GM19455 (cell line): ENCODE measurements around the gene PIGT.
A peak's percentile ranks its signal among the peaks of the same experiment; 100 is the strongest.

Source experiments
- ATAC-seq: cut with Tn5 transposase; IDR thresholded peaks from one replicate; pipeline ENCODE4 v1.9.1; 2021; ENCODE audit not compliant: unreplicated experiment

PIGT gene

DNA sequence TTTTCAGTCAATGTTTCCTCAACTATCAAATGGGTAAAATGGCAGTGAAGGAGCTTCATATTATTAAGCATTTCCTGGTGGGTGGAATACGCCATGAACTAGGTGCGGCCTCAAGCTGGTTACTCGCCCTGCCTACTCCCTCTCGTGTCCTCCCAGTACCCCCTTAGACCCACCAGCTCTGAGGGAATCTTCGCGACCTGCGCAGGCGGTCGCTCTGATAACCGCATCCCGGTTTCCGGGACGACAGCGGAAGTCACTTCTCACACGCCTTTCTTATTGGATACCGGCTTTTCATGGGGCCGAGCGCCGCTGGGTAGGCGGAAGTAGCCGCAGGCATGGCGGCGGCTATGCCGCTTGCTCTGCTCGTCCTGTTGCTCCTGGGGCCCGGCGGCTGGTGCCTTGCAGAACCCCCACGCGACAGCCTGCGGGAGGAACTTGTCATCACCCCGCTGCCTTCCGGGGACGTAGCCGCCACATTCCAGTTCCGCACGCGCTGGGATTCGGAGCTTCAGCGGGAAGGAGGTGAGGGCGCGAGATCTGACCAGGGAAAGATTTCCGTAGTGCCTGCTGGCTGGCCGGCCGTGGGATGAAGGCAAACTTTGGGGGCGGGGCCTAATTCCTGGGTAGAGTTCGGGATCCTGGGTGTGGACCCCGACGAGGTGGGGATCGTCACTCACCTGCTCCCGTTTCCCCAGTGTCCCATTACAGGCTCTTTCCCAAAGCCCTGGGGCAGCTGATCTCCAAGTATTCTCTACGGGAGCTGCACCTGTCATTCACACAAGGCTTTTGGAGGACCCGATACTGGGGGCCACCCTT is at the start of gene PIGT:
TSS of gene PIGT (plus strand) at position 320 of the 816 bp plus-strand sequence. CDS start at position 336, 16 bp downstream.
- ATAC-seq = peak; percentile 93

DNA sequence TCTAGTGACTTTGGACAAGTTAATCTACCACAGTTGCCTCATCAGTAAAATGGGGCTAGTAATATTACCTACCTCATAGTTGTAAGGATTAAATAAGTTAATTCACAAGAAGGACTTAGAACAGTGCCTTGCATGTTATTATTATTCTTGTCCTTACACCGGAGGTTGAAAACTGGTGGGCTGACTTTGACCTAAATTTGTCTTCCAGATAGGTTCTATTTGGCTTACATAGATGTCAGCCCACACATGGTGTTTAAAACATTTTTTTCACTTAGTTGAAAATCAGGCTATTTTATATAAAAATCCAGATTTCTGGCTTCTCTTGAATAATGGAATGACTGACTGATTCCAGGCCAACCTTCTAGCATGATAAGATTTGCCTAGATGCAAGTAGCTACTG is 49.7 kb upstream of the PIGT start:
- no peak for ATAC-seq

DNA sequence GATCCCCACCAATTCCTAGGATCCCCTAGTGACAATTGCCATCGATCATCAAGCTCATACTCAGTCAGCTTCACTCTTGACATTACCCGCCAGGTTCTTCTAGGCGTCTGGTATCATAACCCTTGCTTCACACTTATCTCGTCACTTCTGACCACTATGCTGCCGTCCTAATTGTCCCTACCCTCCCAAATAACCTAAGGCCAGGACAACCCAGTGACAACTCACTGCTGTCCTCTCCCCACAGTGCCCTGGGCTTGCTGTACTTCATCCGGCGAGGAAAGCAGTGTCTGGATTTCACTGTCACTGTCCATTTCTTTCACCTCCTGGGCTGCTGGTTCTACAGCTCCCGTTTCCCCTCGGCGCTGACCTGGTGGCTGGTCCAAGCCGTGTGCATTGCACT is 49.3 kb upstream of the PIGT start:
- no peak for ATAC-seq

DNA sequence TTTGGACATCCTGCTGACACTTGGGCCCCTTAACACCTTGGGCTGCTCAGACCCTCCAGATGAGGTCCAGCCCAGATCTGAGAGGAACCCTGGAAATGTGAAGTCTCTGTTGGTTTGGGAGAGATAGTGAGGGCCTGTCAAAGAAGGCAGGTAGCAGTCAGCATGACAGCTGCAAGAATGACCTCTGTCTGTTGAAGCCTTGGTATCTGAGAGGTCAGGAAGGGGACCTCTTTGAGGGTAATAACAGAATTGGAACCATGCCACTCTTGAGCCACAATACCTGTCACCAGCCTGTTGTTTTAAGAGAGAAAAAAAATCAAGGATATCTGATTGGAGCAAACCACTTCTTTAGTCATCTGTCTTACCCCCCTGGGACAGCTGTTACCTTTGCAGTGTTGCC is 48.8 kb upstream of the PIGT start:
- no peak for ATAC-seq

DNA sequence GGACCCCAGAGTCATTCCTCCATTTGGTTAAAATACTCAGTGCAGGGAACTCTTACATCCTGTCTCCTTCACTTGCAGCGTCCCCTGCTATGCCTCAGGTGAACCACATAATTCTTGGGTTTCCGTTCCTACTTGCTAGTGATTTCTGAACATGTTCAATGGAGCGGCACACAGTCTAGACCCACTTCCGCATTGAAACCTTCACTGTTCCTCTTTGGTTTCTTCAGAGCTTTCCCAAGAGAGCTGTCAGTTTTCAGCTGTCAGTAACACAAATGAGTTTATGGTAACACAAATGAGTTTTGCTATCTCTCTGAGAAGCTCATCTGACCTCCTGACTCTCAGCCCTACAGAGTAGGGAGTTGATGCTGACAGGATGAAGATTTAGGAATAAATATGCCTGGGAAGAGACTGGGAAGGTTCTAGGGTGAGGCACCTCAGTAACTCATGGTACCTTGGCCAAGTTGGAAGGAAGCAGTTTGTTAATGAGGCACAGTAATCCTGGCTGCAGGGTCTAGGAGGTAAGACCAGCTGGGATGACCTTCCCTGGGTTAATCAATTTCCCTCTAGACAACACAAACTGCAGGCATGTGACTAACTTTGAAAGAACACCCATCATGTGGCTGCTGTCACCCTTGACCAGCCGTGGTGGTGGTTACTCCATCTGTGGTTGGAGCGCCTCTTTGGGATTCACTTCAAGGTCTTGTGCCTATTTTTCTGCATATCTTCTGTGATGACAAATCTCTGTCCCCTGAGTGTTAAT is 47.5 kb upstream of the PIGT start:
- ATAC-seq = peak; percentile 75

DNA sequence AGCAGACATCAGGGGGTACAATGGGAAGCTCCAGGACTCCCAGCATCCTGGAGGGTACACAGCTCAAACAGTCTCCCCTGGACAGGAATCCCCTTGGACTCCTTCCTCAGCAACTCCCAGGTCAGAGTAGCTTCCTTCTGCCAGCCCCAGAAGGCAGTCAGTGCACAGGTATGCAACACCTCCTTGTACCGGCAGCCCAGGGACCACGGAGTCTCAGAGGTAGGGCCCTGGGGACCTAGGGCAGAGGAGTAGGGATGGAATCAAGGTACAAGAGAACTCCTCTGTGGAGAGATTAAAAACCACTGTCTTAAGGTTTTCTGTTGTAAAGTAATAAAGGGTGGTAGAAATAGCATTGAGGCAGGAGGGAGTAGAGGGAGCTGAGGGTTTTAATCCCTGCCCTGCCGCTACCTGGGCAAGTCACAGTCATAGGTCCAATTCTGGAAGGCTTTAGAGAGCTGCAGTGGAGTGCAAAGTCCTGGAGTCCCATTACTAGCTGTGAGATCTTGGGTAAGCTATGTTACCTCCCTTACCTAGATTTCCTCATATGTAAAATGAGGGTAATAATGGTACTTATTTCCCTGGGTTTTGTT is 45.3 kb upstream of the PIGT start:
- no peak for ATAC-seq

DNA sequence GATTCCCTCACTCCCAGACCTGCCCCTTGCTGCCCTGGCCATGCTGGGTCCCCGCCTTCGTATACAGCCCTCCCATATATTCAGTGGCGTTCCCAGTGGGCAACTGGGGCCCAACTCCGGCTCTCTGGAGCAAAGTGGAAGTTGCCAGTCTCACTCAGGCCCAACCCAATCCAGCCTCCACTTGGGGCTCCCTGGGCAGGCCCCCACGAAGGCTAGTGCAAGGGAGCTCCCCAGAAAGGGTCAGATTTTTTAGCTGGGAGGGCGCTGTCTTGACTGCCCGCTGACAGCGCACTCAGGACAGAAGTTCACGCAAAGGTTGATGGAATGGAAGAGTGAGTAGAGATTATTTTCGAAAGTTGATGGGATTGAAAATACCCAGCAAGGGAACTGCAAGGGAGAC is 43.7 kb upstream of the PIGT start:
- ATAC-seq = no peak

DNA sequence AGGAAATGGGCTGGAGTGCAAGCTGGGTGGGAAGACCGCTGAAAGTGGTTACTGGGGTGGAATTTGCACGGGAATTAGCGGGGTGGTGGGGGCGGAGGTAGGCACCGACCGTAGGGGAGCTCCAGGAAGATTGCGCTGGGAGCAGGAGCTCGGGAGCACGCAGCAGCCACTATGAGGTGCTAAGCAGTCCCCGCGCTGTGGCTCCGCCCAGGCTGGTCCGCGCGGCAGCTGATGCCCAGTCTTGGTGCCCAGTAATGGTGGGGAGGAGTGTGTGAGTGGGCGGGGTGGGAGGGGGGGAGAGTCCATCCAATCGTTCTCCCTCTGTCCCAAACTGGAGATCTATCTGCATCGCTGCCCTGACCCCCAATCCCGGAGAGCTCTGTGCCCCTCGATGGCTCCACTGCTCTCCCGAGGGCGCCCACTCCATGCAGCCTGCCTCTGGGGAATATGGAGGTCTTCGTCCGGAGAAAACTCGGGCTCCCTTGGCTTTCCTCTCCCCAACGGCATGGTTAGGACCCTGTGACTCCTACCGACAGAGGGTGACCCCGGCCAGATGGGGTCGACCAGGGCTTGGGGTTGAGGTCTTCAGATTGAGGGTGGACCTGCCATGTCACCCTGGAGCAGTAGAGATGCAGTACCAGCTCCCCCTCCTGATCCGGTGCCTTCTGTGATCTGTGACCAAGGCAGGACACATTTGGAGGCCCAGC is 43.1 kb upstream of the PIGT start:
- ATAC-seq = no peak

DNA sequence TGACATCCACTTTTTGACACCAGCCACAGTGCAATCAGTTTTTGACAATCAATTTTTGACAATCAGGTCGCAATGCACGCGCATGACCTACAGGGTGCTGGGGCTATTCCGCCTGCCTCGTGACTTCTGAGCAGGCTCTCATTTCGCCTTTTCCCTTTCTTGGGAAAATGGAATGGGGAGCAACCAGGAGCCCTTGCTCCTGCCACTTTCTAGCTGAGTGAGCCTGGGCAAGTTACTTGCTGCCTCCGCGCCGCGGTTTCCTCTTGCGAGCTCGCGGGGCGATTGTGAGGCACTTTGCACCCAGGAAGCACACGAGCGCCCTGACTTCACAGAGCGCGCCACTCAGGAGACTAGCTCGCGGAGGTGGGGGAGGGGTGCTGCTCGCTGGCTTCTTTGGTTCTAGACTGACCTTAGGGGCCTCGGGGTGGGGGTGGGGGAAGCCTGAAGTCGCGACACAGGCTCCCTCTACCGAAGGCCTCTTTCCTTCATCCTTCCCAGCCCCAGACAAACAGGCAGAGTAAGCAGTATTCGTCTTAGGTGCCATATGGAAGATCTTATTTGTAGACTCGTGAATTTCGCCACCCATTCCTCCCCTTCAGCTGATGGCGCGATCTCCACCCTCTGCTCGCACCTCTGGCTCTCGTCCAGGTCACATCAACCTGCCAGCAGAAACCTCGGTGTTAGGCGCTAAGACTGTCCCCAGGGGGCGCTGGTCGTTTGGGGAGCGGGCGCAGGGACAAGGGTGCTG is 42.4 kb upstream of the PIGT start:
- ATAC-seq = peak; percentile 67

DNA sequence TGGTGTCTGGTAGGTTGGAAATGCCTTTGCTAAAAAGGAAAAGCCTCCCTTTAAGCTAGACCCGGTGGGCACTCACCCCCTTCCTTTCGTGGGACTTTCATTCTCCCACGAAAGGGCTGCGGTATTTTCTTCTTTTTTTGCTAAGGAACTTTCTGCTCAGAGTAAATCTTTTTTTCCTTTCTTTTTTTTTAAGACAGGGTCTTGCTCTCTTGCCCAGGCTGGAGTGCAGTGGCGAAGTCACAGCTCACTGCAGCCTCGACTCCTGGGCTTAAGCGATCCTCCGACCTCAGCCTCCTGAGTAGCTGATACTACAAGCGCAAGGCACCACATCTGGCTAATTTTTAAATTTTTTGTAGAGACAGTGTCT is 41.9 kb upstream of the PIGT start:
- no peak for ATAC-seq

DNA sequence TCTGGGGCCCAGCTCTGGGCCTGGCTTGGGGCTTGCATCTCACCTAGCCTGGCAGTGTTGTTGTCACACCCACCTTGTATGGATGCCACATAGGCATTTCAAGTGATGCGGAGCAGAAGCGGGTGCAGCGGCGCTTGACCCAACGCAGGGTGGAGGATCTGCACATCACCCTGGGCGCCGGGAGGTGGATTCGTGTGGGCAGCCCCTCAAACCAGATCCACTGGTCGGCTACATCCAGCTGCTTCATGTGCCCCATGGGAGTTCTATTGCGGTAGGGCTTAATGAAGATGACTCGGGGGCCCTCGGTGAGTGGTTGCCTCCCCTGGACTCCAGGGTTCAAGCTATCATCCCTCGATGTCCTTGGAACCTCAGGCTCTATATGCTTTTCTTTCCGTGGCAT is 41.0 kb upstream of the PIGT start:
- ATAC-seq = no peak

DNA sequence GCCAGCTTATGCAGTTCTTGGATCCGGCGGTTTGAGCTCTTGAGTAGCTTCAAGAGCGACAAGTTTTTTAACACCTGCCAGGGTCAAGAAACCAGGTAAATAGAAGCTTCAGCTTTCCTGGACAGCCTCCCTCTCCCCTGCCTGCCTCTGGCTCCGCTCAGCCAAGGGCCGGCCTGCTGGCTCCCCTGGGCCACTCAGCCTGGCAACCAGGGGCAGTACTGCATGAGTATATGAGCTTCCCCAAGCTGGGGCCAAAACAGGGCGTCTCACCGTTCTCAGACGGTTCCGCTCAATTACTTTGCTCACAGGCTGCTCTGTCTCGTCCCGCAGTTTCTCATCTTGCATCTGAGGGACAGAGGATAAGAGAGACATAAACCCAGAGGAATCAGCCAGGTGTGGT is 38.7 kb upstream of the PIGT start:
- no peak for ATAC-seq

DNA sequence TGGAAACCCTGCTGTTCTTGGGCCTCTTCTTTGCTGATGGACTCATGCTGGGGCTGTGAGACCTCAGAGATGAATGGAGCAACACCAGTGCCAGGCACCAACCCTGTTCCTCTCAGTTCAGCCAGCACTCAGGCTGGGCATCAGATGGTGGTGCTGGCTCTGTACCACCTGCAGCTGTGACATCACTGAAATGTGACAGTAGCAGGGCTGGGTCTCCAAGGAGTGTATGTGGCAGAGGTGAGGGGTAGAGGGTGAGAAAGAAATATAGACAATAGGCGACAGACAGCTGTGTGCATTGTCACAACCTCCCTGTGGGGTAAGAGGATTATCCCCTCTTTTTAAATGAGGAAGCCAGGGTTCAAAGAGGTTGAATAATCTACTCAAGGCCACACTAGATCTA is 37.8 kb upstream of the PIGT start, which contains the start of gene TP53TG5:
TSS of gene TP53TG5 (minus strand) at position 135 of the 400 bp plus-strand sequence. CDS start at position 46, 89 bp downstream.
- no peak for ATAC-seq

DNA sequence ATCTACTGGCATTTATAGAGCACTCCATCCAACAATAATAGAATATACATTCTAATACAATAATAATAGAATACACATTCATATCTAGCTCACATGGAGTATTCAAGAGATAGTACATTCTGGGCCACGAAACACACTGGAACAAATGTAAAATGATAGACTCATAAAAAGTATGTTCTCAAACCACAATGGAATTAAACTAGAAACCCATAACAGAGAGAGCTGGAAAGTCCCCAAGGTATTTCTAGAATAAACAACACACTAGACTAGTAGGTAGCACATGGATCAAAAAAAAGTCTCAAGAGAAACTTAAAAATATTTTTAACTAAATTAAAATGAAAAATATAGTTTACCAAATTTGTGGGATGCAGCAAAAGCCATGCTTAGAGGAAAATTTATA is 28.7 kb upstream of the PIGT start:
- no peak for ATAC-seq

DNA sequence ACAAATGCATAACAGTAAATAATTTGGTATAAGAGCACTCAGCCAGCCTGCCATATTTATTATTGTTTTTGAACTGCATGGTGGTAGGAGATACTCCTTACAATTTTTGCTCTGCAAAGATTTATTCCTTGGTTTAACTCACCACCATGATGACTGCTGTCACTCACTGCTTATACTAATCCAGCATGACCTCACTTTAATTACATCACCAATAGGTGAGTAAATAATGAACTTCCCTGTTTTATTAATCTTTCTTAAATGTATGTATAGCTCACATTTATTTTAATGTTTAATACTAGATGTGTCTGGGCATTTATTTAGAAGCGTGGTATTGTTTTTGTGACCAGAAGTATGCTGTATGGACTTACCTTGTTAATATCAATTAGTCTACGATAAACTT is 25.0 kb upstream of the PIGT start:
- no peak for ATAC-seq

DNA sequence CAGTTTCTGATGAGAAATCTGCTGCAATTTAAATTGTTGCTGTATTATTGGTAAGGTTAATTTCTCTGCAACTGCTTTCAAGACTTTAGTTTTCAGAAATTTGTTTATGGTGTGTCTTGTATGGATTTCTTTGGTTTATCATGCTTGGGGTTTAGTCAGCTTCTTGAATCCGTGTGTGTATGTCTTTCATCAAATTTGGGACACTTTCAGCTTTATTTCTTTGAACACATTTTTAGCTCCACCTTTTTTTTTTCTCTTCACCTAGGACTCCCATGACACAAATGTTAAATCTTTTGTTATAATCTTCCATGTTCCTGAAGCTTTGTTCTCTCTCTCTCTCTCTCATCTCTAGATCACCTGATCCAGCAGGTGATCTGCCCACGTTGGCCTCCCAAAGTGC is 24.4 kb upstream of the PIGT start:
- ATAC-seq = no peak

DNA sequence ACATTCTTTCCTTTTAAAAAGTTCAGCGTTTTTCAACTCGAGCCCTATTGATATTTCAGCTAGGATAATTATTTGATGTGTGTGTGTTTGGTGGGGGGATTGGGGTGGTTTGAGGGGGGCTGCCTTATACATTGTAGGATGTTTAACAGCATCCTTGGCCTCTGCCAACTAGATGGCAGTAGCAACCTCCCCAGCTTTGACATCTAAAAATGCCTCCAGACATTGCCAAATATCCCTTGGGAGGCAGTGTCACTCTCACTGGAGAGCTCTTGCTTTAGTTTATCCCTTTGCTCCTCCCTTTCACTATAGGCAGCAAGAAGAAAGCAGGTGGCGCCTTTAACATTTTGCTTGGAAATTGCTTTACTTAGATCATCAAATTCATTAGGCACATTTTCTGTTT is 23.2 kb upstream of the PIGT start:
- ATAC-seq = no peak

DNA sequence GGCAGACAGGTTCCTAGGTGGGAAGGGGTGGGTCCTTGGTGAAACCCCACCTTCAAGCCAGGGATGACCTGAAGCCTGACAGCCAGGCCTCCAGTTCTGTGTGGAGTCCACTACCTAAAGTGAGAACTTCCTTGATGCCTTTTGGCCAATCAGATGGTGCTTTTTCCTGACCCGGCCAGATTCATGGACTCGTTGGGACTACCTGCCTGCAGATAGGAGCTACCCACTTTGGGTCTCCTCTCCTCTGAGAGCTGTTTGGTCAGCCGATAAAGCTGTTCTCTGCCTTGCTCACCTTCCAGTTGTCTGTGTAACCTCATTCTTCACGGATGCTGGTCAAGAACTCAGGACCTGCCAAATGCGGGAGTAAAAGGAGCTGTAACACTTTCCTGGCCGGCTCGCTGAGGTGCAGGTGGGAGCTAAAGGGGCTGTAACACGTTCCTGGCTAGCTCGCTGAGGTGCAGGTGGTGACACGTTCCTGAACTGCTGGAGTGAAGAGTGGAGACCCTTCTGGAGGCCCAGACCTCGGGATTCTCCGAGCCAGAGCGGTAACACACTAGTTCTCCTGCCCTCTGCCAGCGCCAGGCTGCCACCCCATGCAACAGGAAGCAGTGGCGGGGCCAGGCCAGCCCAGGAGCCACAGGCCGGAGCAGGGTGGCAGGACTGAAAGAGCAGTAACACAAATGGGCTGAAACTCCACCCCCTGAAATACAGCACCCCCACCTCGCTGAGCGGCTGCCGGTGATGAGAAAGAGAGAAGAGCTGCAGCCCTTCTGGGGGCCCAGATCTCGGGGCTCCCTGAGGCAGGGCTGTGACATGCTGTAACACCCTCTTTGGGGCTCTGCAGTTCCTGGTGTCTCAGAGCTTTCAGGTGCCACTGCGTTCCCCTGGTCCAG is 21.5 kb upstream of the PIGT start:
- ATAC-seq = no peak

DNA sequence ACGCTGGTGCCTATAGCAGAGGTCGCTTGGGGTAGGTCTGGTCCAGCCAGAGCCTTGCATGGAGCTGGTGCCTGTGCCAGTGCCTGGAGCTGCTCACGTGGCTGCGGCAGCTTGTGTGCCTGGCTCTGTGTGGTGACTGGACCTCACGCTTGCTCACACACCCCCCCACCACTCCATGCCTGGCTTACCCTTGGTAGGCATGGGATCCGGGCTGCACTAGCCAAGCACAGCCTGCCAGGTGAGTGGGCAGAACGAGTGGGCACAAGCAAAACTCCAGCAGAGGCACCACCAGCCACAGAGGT is 20.9 kb upstream of the PIGT start:
- no peak for ATAC-seq

DNA sequence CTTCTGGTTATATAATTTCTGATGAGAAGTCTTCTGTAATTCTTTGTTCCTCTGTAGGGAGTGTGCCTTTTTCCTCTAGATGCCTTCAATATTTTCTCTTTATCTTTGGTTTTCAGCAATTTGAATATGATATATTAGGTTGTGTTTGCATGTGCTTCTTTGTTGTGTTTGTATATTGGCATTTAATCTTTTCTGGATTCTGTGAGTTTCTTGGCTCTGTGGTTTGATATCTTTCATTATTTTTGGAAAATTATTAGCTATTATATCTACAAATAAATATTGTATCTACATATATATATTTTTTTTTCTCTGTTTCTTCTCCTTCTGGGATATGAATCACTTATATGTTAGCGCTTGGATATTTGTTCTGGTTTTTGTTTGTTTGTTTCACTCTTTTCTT is 16.9 kb upstream of the PIGT start:
- ATAC-seq = no peak
